Occipital lobe (tissue), 2 donors: ENCODE results near the gene RIPOR2. TPM values are rescaled to one million over a fixed set of nuclear protein-coding genes. Genes with fewer than 3 reads are reported as not detected.
"Not testable (repeated sequence)": the region's sequence is repeated elsewhere in the genome, so short reads cannot be mapped to it uniquely, and the experiment has no call there.

ENCODE experiments used
- DNase-seq: peaks from one replicate; lab custom pipeline; 2025; lab: John Stamatoyannopoulos, UW
- total RNA-seq: library from RNA; depleted of rRNA; stranded (reverse); fragments of >200 nt; gene quantifications from one replicate; pipeline ENCODE4 v1.2.3, GENCODE V29; 2014

The RIPOR2 gene
- total RNA-seq, 1 donor from 2014 or later: 17.8 TPM

- no peak for DNase-seq
Observed at GRCh38 chr6:24927277-24927955, 8.3 kb downstream of the RIPOR2 start.

- not testable (repeated sequence) for DNase-seq
Observed at GRCh38 chr6:24926647-24927046, 9.1 kb downstream of the RIPOR2 start.

- no peak for DNase-seq
Observed at GRCh38 chr6:24926192-24926591, 9.6 kb downstream of the RIPOR2 start.

GRCh38 chr6:24925661-24926060, 10.1 kb downstream of the RIPOR2 start:
- DNase-seq: no peak

- no peak for DNase-seq
Observed at GRCh38 chr6:24924580-24925356, 11.0 kb downstream of the RIPOR2 start.

- DNase-seq: no peak
Observed at GRCh38 chr6:24923885-24924401, 11.8 kb downstream of the RIPOR2 start.

GRCh38 chr6:24922814-24923213, 12.9 kb downstream of the RIPOR2 start:
- no peak for DNase-seq

GRCh38 chr6:24922170-24922569, 13.6 kb downstream of the RIPOR2 start:
- DNase-seq: no peak

- DNase-seq: no peak
Observed at GRCh38 chr6:24920136-24920535, 15.6 kb downstream of the RIPOR2 start.

GRCh38 chr6:24919056-24919892, 16.5 kb downstream of the RIPOR2 start:
- DNase-seq: no peak

GRCh38 chr6:24918641-24919055, 17.1 kb downstream of the RIPOR2 start:
- DNase-seq: no peak

GRCh38 chr6:24916496-24916895, 19.3 kb downstream of the RIPOR2 start:
- DNase-seq: no peak

GRCh38 chr6:24915641-24916040, 20.1 kb downstream of the RIPOR2 start:
- no peak for DNase-seq

- not testable (repeated sequence) for DNase-seq
Observed at GRCh38 chr6:24914082-24914481, 21.7 kb downstream of the RIPOR2 start.

GRCh38 chr6:24911796-24912382, 23.9 kb downstream of the RIPOR2 start:
- no peak for DNase-seq

GRCh38 chr6:24910961-24911725, 24.6 kb downstream of the RIPOR2 start:
- DNase-seq: peak; percentile 59

GRCh38 chr6:24910331-24910960, 25.3 kb downstream of the RIPOR2 start:
- no peak for DNase-seq

- no peak for DNase-seq
Observed at GRCh38 chr6:24909241-24910216, 26.2 kb downstream of the RIPOR2 start.

- DNase-seq: no peak
Observed at GRCh38 chr6:24908650-24909035, 27.1 kb downstream of the RIPOR2 start.
